T47D (cell line): ENCODE data around the gene ADARB2.
A peak's percentile ranks its signal among the peaks of the same experiment; 100 is the strongest.
"Not testable (repeated sequence)": the region's sequence is repeated elsewhere in the genome, so short reads cannot be mapped to it uniquely, and the experiment has no call there.

Source experiments
- DNase-seq, 2 experiments: peaks; one replicate each; pipeline versions ENCODE4 v3.0.0 to v3.0.0-alpha.2; 2011 to 2012; ENCODE audit warnings: low read depth in 1 of 2, low spot score in 1 of 2
- JUND ChIP-seq: IDR thresholded peaks from 2 replicates; pipeline ENCODE4 v1.6.1; 2012; ENCODE audit warnings: low read depth
- in situ Hi-C: cut with HindIII; loops from 2 replicates; pipeline ENCODE4 v1.10.0; 2016; ENCODE audit warnings: low sequenced_read_pairs, low pct_unique_long_range_greater_than_20kb

Gene ADARB2

DNA sequence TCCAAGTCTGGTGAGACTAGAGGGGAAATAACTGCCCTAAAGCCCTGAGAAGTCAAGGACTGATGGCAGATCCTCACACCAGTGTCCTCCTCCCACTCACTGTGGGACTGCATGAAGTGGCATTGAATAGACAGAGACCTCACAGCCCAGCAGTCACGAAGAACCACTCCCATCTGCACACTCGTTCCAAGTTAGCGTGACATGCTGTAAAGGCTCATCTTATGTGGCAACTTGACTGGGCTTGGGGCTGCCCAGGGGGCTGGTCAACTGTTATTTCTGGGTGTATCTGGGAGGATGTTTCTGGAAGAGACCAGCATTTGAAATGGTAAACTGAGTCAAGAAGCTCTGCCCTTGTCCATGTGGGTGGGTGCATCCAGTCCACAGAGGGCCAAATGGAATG, 104.7 kb downstream of the ADARB2 start:
- TF ChIP-seq JUND, result no peak
- DNase-seq, result no peak
- in situ Hi-C loops, result no loop called here

GRCh38 chr10:1632141-1632540, 105.2 kb downstream of the ADARB2 start:
- in situ Hi-C loops, result no loop called here
- DNase-seq, result no peak
- TF ChIP-seq JUND, result no peak

GRCh38 chr10:1631282-1631681, 106.0 kb downstream of the ADARB2 start:
- no peak for DNase-seq
- in situ Hi-C loops, result no loop called here
- TF ChIP-seq JUND, result no peak

DNA sequence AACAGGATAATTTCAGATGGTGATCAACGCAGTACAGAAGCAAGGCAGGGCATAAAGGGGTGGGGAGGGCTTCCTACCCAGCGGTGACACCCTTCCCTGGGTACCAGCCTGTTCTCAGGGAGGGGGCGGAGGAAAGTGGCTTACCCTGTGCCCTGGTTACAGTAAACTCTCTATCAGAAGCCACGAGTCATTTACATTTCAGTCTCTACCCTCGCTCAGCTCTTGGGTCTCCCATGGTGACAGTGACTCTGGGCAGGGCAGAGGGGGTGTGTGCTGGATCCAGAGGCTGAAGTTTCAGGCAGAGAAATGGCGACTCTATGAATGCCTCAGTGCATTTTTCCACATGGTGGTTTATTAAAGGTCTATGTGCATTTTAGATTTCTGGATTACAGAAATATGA, 107.0 kb downstream of the ADARB2 start:
- no peak for DNase-seq
- in situ Hi-C loops, result no loop called here
- no peak for TF ChIP-seq JUND

DNA sequence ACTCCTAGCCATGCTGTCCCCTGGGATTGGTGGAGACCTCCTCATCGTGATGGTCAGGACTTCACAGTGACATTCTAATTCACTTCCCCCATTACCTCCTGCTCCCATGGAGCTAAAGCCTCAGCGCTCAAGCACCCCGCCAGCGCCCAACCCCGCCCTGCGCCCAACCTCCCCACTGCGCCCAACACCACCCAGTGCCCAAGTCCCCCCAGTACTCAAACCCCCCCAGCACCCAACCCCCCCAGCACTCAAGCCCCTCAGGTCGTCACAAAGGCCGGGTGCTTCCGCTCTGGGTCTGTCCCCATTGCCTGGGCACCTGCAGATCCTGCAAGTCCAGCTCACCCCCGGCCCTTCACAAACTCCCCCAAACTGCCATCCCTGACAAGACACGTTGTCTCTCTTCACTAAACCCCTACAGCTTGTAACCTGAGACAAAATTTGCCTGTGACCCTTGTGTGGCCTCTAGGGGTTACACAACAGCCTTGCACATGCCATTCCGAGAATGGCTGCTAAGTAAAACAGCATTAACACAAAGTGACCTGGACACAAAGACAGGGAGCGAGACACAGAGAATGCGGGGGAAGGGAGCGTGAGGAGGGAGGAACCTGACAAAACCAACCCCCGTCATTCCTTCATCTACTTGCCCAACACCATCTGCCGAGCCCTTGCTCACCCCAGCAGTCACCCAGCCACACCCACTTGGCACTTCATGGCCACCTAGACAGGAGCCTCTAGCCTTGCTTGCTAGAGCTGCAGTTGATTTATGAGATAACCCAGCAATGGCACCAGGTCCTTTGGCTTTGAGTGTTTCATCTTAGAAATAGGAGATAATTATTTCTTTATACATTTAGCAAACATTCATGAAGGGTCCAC, 107.8 kb downstream of the ADARB2 start:
- DNase-seq, result peak in 1 of 2 experiments; percentile 29
- no peak for TF ChIP-seq JUND

DNA sequence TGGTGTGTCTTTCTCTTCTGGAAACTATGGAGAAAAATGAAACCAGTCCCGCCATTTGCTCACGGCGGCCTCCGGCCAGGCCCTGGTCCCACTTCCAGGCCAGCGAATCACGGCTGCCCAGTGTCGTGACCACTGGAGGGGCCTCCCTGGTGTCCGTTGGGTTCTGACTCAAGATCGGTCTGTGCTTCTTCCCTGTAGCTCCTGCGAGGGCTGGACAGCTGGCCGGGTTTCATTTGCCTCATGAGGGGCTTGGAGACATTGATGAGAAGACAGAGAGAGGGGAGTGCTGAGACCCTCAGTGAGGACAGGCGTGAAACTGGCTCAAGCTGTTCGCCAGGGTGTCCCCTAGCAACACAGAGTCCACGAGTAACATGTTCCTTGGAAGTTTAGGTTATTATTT, 108.6 kb downstream of the ADARB2 start:
- DNase-seq, result no peak
- in situ Hi-C loops, result no loop called here
- TF ChIP-seq JUND, result no peak

More for the DNA sequence above, 107.8 kb downstream of the ADARB2 start:
- in situ Hi-C loops, result no loop called here

- in situ Hi-C loops, result no loop called here
- TF ChIP-seq JUND, result no peak
- no peak for DNase-seq
Measured at GRCh38 chr10:1627945-1628344, 109.4 kb downstream of the ADARB2 start.

DNA sequence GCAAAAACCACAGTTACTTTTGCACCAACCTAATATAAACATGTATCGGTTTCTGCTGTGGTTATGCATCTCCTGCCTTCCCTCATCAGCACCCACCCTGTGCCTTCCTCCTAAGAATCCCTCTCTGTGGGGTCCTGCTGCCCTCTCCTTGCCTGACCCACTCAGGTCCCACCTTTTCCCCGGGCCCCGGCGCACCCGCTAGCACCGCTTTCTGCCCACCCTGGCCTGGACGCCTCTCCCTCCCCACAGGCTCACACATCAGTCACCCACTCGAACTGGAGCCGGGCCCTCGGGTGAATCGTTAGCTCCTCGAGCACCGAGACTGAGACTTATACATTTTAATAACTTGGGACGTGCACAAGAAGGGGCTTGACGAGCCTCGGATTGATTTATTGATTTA, 110.5 kb downstream of the ADARB2 start:
- DNase-seq, result no peak
- no peak for TF ChIP-seq JUND
- in situ Hi-C loops, result no loop called here

DNA sequence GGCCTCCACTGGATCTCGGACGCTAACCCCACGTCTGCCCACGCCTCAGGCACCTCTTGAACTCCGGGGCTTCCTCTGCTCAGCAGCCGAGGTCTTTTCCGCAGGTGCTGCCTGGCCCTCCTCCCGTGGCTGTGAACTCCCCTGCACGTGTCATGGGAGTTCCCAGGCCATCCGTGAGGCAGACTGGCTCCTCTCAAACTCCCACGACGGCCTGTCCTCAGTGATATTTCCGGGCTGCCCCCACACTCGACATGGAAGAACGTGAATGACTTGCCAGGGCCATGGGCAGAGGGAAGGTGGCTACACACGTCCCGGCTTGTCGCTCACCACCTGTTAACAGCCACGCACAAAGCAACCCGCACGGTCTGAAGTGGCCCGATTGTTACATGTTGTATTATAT, 110.9 kb downstream of the ADARB2 start:
- in situ Hi-C loops, result no loop called here
- no peak for DNase-seq
- no peak for TF ChIP-seq JUND

DNA sequence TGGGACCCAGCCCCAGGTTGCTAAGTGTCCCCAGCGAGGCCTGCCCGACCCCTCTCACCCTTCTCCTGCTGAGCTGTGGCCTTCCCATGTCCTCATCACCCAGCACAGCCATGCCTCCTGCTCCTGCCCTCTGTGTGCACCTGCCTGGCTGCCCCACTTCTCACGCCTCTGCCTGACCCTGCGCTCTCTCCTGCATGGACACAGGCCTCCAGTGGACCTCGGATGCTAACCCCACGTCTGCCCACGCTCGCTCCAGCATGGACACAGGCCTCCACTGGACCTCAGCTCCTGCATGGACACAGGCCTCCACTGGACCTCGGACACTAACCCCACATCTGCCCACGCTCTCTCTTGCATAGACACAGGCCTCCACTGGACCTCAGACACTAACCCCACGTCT, 111.6 kb downstream of the ADARB2 start:
- DNase-seq, result no peak

GRCh38 chr10:1625079-1625478, 112.2 kb downstream of the ADARB2 start:
- no peak for DNase-seq
- TF ChIP-seq JUND, result no peak
- in situ Hi-C loops, result no loop called here

More for the DNA sequence above, 111.6 kb downstream of the ADARB2 start:
- no peak for TF ChIP-seq JUND
- in situ Hi-C loops, result no loop called here

GRCh38 chr10:1624240-1624639, 113.1 kb downstream of the ADARB2 start:
- DNase-seq, result no peak
- in situ Hi-C loops, result no loop called here
- TF ChIP-seq JUND, result no peak

DNA sequence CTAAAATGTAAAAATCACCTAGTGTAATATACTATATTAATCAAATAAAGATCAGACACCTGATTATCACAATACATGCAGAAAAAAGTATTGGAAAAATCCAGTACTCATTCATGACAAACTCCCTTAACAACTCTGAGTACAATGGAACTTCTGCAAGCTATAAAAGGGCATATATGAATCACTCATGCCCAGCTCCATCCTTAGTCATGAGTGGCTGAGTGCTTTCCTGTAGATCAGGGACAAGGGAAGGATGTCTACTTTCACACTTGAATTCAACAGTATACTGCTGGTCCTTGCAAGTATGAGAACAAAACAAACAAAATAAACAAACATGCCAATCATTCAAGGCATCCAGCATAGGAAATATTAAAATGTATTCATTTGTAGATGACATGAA, 116.5 kb downstream of the ADARB2 start:
- no peak for DNase-seq
- in situ Hi-C loops, result no loop called here

DNA sequence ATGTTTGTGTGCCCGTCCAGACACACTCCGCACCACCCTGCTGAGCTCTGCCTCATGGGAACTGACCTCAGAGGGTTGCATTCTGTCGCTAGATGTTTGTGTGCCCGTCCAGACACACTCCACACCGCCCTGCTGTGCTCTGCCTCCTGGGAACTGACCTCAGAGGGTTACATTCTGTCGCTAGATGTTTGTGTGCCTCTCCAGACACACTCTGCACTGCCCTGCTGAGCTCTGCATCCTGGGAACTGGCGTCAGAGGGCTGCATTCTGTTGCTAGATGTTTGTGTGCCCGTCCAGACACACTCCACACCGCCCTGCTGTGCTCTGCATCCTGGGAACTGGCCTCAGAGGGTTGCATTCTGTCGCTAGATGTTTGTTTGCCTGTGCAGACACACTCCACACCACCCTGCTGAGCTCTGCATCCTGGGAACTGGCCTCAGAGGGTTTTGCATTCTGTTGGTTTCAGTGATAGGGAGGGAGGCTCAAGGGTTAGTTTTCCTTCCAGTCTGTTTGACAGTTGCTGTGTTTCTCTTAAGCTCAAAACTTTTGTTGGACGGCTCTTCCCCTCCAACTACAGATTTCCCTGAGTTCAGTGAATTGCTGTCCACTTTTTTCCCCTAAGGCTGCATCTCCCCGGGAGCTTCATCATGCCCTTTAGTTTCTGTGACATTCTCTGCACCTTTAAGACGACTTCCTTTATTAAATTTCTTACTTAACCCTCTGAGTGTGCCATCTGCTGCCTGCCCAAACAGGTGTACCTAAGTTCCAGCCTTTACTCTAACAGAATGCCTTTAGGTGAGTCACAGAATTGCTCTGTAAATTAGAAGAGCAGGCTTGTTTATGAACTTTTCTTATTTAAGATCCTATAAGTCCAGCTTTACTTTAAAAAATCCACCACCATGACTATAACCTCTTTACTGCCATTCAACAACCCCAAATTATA, 119.7 kb downstream of the ADARB2 start:
- DNase-seq, result peak in 1 of 2 experiments; percentile 15

More for the DNA sequence above, 116.5 kb downstream of the ADARB2 start:
- no peak for TF ChIP-seq JUND

DNA sequence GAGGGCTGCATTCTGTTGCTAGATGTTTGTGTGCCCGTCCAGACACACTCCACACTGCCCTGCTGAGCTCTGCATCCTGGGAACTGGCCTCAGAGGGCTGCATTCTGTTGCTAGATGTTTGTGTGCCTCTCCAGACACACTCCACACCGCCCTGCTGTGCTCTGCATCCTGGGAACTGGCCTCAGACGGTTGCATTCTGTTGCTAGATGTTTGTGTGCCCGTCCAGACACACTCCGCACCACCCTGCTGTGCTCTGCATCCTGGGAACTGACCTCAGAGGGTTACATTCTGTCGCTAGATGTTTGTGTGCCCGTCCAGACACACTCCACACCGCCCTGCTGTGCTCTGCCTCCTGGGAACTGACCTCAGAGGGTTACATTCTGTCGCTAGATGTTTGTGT, 120.6 kb downstream of the ADARB2 start:
- DNase-seq, in situ Hi-C loops: not testable (repeated sequence)

More for the DNA sequence above, 119.7 kb downstream of the ADARB2 start:
- in situ Hi-C loops, result not testable (repeated sequence)
